GM08714 (cell line): Measurements from ENCODE around the gene IFITM10.
"Not testable (repeated sequence)": the region's sequence is repeated elsewhere in the genome, so short reads cannot be mapped to it uniquely, and the experiment has no call there.

Source experiments
- H3K4me3 ChIP-seq: fragments of 200-500 bp; sonication (Bioruptor generic); 2 replicates; pipeline ENCODE4 v1.5.1; 2014; ENCODE audit warnings: mild to moderate bottlenecking, low read length, inconsistent platforms
- ZNF274 ChIP-seq: IDR thresholded peaks from 2 replicates; pipeline ENCODE4 v1.6.1; 2012; ENCODE audit warnings: mild to moderate bottlenecking, low read depth, low read length

The IFITM10 gene

GRCh38 chr11:1772270-1773130 lies 22.1 kb upstream of the IFITM10 start:
- no peak overlapping the region for H3K4me3 ChIP-seq

GRCh38 chr11:1771700-1772099 lies 21.3 kb upstream of the IFITM10 start:
- no peak for TF ChIP-seq ZNF274
- no peak overlapping the region for H3K4me3 ChIP-seq

More at GRCh38 chr11:1772270-1773130, 22.1 kb upstream of the IFITM10 start:
- TF ChIP-seq ZNF274, result no peak

- TF ChIP-seq ZNF274, result no peak
- H3K4me3 ChIP-seq, result no peak overlapping the region
Observed at GRCh38 chr11:1771273-1771672, 20.9 kb upstream of the IFITM10 start.

GRCh38 chr11:1770528-1770927 lies 20.1 kb upstream of the IFITM10 start:
- no peak for TF ChIP-seq ZNF274

GRCh38 chr11:1770061-1770460 lies 19.7 kb upstream of the IFITM10 start:
- H3K4me3 ChIP-seq, result no peak overlapping the region
- no peak for TF ChIP-seq ZNF274

More at GRCh38 chr11:1770528-1770927, 20.1 kb upstream of the IFITM10 start:
- no peak overlapping the region for H3K4me3 ChIP-seq

GRCh38 chr11:1769304-1769936 lies 19.0 kb upstream of the IFITM10 start:
- H3K4me3 ChIP-seq, result not testable (repeated sequence)

- TF ChIP-seq ZNF274, result no peak
- no peak overlapping the region for H3K4me3 ChIP-seq
Observed at GRCh38 chr11:1768141-1768469, 17.7 kb upstream of the IFITM10 start.

- H3K4me3 ChIP-seq, result no peak overlapping the region
- TF ChIP-seq ZNF274, result no peak
Observed at GRCh38 chr11:1767399-1768140, 17.2 kb upstream of the IFITM10 start.

GRCh38 chr11:1766719-1767398 lies 16.5 kb upstream of the IFITM10 start:
- TF ChIP-seq ZNF274, result no peak

GRCh38 chr11:1765871-1766718 lies 15.7 kb upstream of the IFITM10 start:
- no peak for TF ChIP-seq ZNF274
- no peak overlapping the region for H3K4me3 ChIP-seq

More at GRCh38 chr11:1766719-1767398, 16.5 kb upstream of the IFITM10 start:
- H3K4me3 ChIP-seq, result no peak overlapping the region

GRCh38 chr11:1763796-1764661 lies 13.6 kb upstream of the IFITM10 start, which contains the start of gene CTSD:
Gene CTSD (minus strand): TSS chr11:1763927. CDS start chr11:1763859, 68 bp downstream.
- no peak for TF ChIP-seq ZNF274
- peak within 1 kb of the TSS; percentile 87 for H3K4me3 ChIP-seq

- peak overlapping the region; percentile 87 for H3K4me3 ChIP-seq
- TF ChIP-seq ZNF274, result no peak
Observed at GRCh38 chr11:1763336-1763795, 13.0 kb upstream of the IFITM10 start.
